ENCODE measurements around the gene SLC45A1.

Gene SLC45A1

GRCh38 chr1:8384577-8384976 is 66.7 kb downstream of the SLC45A1 start:
- DNase-seq (ENCODE audit: low read depth in 2 of 2) = no peak

- DNase-seq (ENCODE audit: low read depth in 2 of 2) = no peak
These were observed 68.3 kb downstream of the SLC45A1 start for GRCh38 chr1:8386247-8386646.

DNA sequence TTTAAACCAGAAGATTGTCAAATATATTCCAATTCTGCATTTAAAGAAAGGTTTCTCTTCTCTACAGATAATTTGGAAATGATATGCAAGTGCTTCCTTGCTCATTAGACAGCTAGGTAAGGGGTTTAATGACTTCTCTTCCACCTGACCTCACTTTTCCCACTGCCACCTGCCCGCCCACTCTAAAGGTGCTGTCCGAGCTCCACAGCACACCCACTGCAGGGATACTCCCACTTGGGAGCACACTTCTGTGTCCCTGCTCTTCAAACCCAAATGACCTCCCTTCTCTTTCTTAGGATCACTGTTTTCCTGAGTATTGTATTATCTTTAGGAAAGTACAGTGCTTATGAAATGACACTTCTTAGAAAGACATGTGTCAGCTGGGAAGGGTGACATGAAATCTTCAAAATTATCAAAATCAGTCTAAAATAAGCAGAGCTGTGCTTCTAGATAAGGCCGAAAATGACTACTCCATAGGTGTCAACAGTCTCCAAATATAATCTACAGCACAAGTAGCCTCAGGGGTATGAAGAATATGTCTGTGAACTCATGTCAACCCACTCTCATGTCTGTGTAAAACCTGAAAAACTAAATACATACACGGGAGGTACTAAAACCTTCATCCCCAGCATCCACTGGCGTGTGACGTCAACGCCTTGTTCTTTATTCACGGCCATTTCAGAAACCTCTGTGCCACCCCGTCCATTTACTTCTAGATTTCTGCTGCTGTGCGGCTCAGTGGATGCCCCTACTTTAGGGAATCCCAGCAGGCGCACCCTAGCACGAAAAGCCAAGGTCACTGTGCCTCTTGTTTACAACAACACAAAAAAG is 71.0 kb downstream of the SLC45A1 start:
- DNase-seq (ENCODE audit: low read depth in 2 of 2) = no peak

GRCh38 chr1:8389958-8390535 is 72.1 kb downstream of the SLC45A1 start:
- no peak for DNase-seq (ENCODE audit: low read depth in 2 of 2)

- DNase-seq (ENCODE audit: low read depth in 2 of 2) = no peak
These were observed 72.8 kb downstream of the SLC45A1 start for GRCh38 chr1:8390707-8391106.

- no peak for DNase-seq (ENCODE audit: low read depth in 2 of 2)
These were observed 74.6 kb downstream of the SLC45A1 start for GRCh38 chr1:8392522-8392921.

All from stimulated activated CD4-positive, alpha-beta T cell treated with anti-CD3 and anti-CD28 coated beads, Interleukin-15, amount 100 ng/mL, for 48 hours (primary cell).